HG03045 (cell line): ENCODE measurements around the gene CPM.
"Not testable (repeated sequence)": the region's sequence is repeated elsewhere in the genome, so short reads cannot be mapped to it uniquely, and the experiment has no call there.

ENCODE experiments used
- ATAC-seq: cut with Tn5 transposase; IDR thresholded peaks from one replicate; pipeline ENCODE4 v1.9.1; 2021; ENCODE audit warnings: mild to moderate bottlenecking, moderate library complexity; ENCODE audit not compliant: unreplicated experiment

The CPM gene

GRCh38 chr12:68882251-68882964 lies 50.6 kb downstream of the CPM start:
- no peak for ATAC-seq

GRCh38 chr12:68880660-68881325 lies 52.2 kb downstream of the CPM start:
- ATAC-seq: no peak

- ATAC-seq: no peak
Measured at GRCh38 chr12:68878846-68879245, 54.1 kb downstream of the CPM start.

- ATAC-seq: no peak
Measured at GRCh38 chr12:68878283-68878682, 54.7 kb downstream of the CPM start.

- no peak for ATAC-seq
Measured at GRCh38 chr12:68877583-68877982, 55.4 kb downstream of the CPM start.

- no peak for ATAC-seq
Measured at GRCh38 chr12:68876461-68876860, 56.5 kb downstream of the CPM start.

GRCh38 chr12:68873316-68873715 lies 59.7 kb downstream of the CPM start:
- ATAC-seq: no peak

- no peak for ATAC-seq
Measured at GRCh38 chr12:68871921-68872320, 61.0 kb downstream of the CPM start.

- ATAC-seq: no peak
Measured at GRCh38 chr12:68871396-68871795, 61.6 kb downstream of the CPM start.

- ATAC-seq: no peak
Measured at GRCh38 chr12:68870443-68870842, 62.5 kb downstream of the CPM start.

GRCh38 chr12:68870011-68870410 lies 63.0 kb downstream of the CPM start:
- no peak for ATAC-seq

- ATAC-seq: no peak
Measured at GRCh38 chr12:68868043-68868790, 64.8 kb downstream of the CPM start.

- ATAC-seq: no peak
Measured at GRCh38 chr12:68867606-68868005, 65.4 kb downstream of the CPM start.

GRCh38 chr12:68866950-68867349 lies 66.0 kb downstream of the CPM start:
- ATAC-seq: no peak

GRCh38 chr12:68865399-68866164 lies 67.4 kb downstream of the CPM start:
- ATAC-seq: no peak

- no peak for ATAC-seq
Measured at GRCh38 chr12:68864604-68865003, 68.4 kb downstream of the CPM start.

- ATAC-seq: not testable (repeated sequence)
Measured at GRCh38 chr12:68863886-68864454, 69.0 kb downstream of the CPM start.

GRCh38 chr12:68863109-68863770 lies 69.7 kb downstream of the CPM start:
- ATAC-seq: no peak

GRCh38 chr12:68861890-68862289 lies 71.1 kb downstream of the CPM start:
- no peak for ATAC-seq

- ATAC-seq: no peak
Measured at GRCh38 chr12:68856510-68856909, 76.5 kb downstream of the CPM start.
